Hepatocyte (in vitro differentiated cells): ENCODE results near the gene KRTAP5-2.

Experiments used
- CTCF ChIP-seq: fragments of 200-600 bp; sonication (generic); IDR thresholded peaks from 2 replicates; pipeline ENCODE4 v1.5.1; 2016; ENCODE audit warnings: antibody characterized with exemption, mild to moderate bottlenecking; ENCODE audit not compliant: poor library complexity
- EZH2 ChIP-seq: fragments of 200-600 bp; sonication (generic); IDR thresholded peaks from 2 replicates; pipeline ENCODE4 v1.6.1; 2016; ENCODE audit warnings: antibody characterized with exemption, mild to moderate bottlenecking, borderline replicate concordance

GRCh38 chr11:1638344-1638743 lies 40.2 kb upstream of the KRTAP5-2 start:
- TF ChIP-seq EZH2 (no peak), CTCF (no peak)
